Endothelial cell of umbilical vein (primary cell): Measurements from ENCODE around the gene RGS19. TPM values are rescaled to one million over a fixed set of nuclear protein-coding genes. Genes with fewer than 3 reads are reported as not detected.

ENCODE experiments used
- BruUV-seq: library from RNA; stranded (reverse); fragments of 400-500 nt; replicated peaks from 2 replicates; lab custom pipeline; 2021; lab: Mats Ljungman, UMichigan
- CTCF ChIA-PET: fragments of 300-600, 350-600 bp; sonication (Branson Sonifier 250); formaldehyde crosslinking; loops from one replicate; lab custom pipeline; 2021; ENCODE audit warnings: antibody characterized with exemption, inconsistent platforms; lab: Charles Lee
- POLR2A ChIA-PET: fragments of 300-600, 350-600 bp; sonication (Branson Sonifier 250); formaldehyde crosslinking; loops from one replicate; lab custom pipeline; 2021; ENCODE audit warnings: antibody characterized with exemption, inconsistent platforms; lab: Charles Lee
- DNase-seq: peaks from one replicate; pipeline ENCODE4 v3.0.0-alpha.2; 2011; ENCODE audit warnings: low read depth, low spot score
- FAIRE-seq: peaks from 2 replicates; lab custom pipeline; 2011; peaks lifted over from hg19 to GRCh38; lab: Jason Lieb, UNC
- H2AFZ ChIP-seq: 2 replicates; pipeline ENCODE4 v1.6.0; 2012; ENCODE audit warnings: low read depth, low read length, control low read depth, inconsistent platforms
- H3K27ac ChIP-seq: 2 replicates; pipeline ENCODE4 v1.5.1; 2011; ENCODE audit warnings: low read depth, mild to moderate bottlenecking, control low read depth, low read length, moderate library complexity; ENCODE audit not compliant: insufficient read depth
- H3K27me3 ChIP-seq, 2 experiments: 2 replicates each; pipeline versions ENCODE4 v1.6.0 to v1.6.1; 2011; ENCODE audit warnings: low read length in 2 of 2, mixed read lengths in 1 of 2; ENCODE audit not compliant: control insufficient read depth in 2 of 2, insufficient read depth in 2 of 2
- H3K36me3 ChIP-seq, 2 experiments: 2 replicates in 1 of 2; 3 replicates in 1 of 2; pipeline ENCODE4 v1.5.1; 2011; ENCODE audit warnings: low read length in 2 of 2, mild to moderate bottlenecking in 1 of 2, moderate library complexity in 1 of 2; ENCODE audit not compliant: control insufficient read depth in 2 of 2, insufficient read depth in 2 of 2; ENCODE audit errors: extremely low read depth in 1 of 2
- H3K4me1 ChIP-seq: 3 replicates; pipeline ENCODE4 v1.5.1; 2011; ENCODE audit warnings: mild to moderate bottlenecking, low read length; ENCODE audit not compliant: control insufficient read depth, insufficient read depth; ENCODE audit errors: extremely low read depth
- H3K4me2 ChIP-seq: 2 replicates; pipeline ENCODE4 v1.6.1; 2011; ENCODE audit warnings: low read length, control low read depth, mixed read lengths; ENCODE audit not compliant: insufficient read depth
- H3K4me3 ChIP-seq, 3 experiments: fragments of 200-600 bp in 1 of 3; sonication (generic), shearing (Covaris generic) in 1 of 3; replicated peaks in 1 of 3; 2 replicates each; pipeline ENCODE4 v1.5.1; 2011 to 2016; ENCODE audit warnings: control low read depth in 3 of 3, low read length in 3 of 3, mild to moderate bottlenecking in 2 of 3, inconsistent platforms in 1 of 3, low read depth in 1 of 3, moderate library complexity in 1 of 3; ENCODE audit not compliant: insufficient read depth in 1 of 3
- H3K79me2 ChIP-seq: 2 replicates; pipeline ENCODE4 v1.6.0; 2012; ENCODE audit warnings: low read length, inconsistent platforms; ENCODE audit not compliant: control insufficient read depth, insufficient read depth
- H3K9ac ChIP-seq: replicated peaks from 2 replicates; pipeline ENCODE3; 2011; ENCODE audit warnings: low read length, control low read depth; ENCODE audit not compliant: insufficient read depth; ENCODE audit errors: extremely low read depth
- H3K9me1 ChIP-seq: replicated peaks from 3 replicates; pipeline ENCODE4 v1.6.0; 2011; ENCODE audit warnings: mild to moderate bottlenecking, low read length; ENCODE audit not compliant: control insufficient read depth, insufficient read depth; ENCODE audit errors: extremely low read depth
- H3K9me3 ChIP-seq: replicated peaks from 2 replicates; pipeline ENCODE4 v1.5.1; 2012; ENCODE audit warnings: low read length, inconsistent platforms; ENCODE audit not compliant: control insufficient read depth, insufficient read depth
- H4K20me1 ChIP-seq: replicated peaks from 2 replicates; pipeline ENCODE3; 2011; ENCODE audit warnings: mild to moderate bottlenecking, low read length; ENCODE audit not compliant: control insufficient read depth, insufficient read depth; ENCODE audit errors: extremely low read depth
- EZH2 ChIP-seq: IDR thresholded peaks from 2 replicates; pipeline ENCODE4 v1.6.1; 2012; ENCODE audit warnings: borderline replicate concordance, low read depth, mild to moderate bottlenecking, moderate library complexity, low read length, inconsistent platforms; ENCODE audit not compliant: severe bottlenecking
- FOS ChIP-seq: IDR thresholded peaks from 2 replicates; pipeline ENCODE4 v1.6.1; 2011; ENCODE audit warnings: mild to moderate bottlenecking, low read length, moderate library complexity, borderline replicate concordance; ENCODE audit not compliant: insufficient read depth
- GATA2 ChIP-seq: IDR thresholded peaks from 2 replicates; pipeline ENCODE4 v1.7.0; 2011; ENCODE audit warnings: low read depth, mild to moderate bottlenecking, moderate library complexity, mixed read lengths, low read length; ENCODE audit not compliant: insufficient read length, insufficient read depth
- JUN ChIP-seq: IDR thresholded peaks from 2 replicates; pipeline ENCODE4 v1.6.1; 2011; ENCODE audit warnings: borderline replicate concordance, low read depth; ENCODE audit not compliant: insufficient read length, insufficient read depth
- MYC ChIP-seq: IDR thresholded peaks from one replicate; pipeline ENCODE4 v1.6.1; 2011; ENCODE audit warnings: mild to moderate bottlenecking, low read depth, low read length
- POLR2A ChIP-seq: IDR thresholded peaks from 2 replicates; pipeline ENCODE4 v1.6.1; 2012; ENCODE audit warnings: low read depth, mild to moderate bottlenecking, control low read depth, low read length
- POLR2AphosphoS5 ChIP-seq: IDR thresholded peaks from 2 replicates; pipeline ENCODE4 v1.6.1; 2012; ENCODE audit warnings: low read depth, mild to moderate bottlenecking, control low read depth, low read length, moderate library complexity; ENCODE audit not compliant: insufficient read depth
- dilution Hi-C: fragments of 300-500 bp; cut with MboI; formaldehyde crosslinking; loops from one replicate; pipeline ENCODE4 v1.15.0; 2019; ENCODE audit warnings: low sequenced_read_pairs; ENCODE audit not compliant: extremely low pct_ligation_motif_present
- intact Hi-C: fragments of 100-400 bp; cut with micrococcal nuclease; formaldehyde crosslinking; loops from one replicate; pipeline ENCODE4 v1.10.0; 2022
- polyA plus RNA-seq, 4 experiments: library from polyadenylated mRNA; depleted of rRNA in 3 of 4; stranded (reverse) in 3 of 4; unstranded in 1 of 4; fragments of >200 nt; gene quantifications; 2 replicates each; pipeline versions ENCODE4 v1.2.1 to v1.2.3, GENCODE V29; 2011 to 2012; ENCODE audit warnings: missing spikeins in 1 of 4
- total RNA-seq: library from RNA; stranded (reverse); gene quantifications from 2 replicates; pipeline ENCODE4 v1.2.3, GENCODE V29; 2021
- TF ChIP-seq, protein P1 (sequence below), 2 donors: IDR thresholded peaks; 1 replicate in 1 of 2; 2 replicates in 1 of 2; pipeline ENCODE4 v1.5.1; 2011; ENCODE audit warnings: low read length in 2 of 2, mild to moderate bottlenecking in 2 of 2, moderate library complexity in 2 of 2, control low read depth in 1 of 2, inconsistent platforms in 1 of 2, low read depth in 1 of 2; ENCODE audit not compliant: insufficient read depth in 1 of 2; ENCODE audit errors: extremely low read depth in 1 of 2
- TF ChIP-seq, protein P2 (sequence below): IDR thresholded peaks from 2 replicates; pipeline ENCODE4 v1.6.1; 2011; ENCODE audit not compliant: insufficient read depth, insufficient read length

The RGS19 gene
- total and polyA plus RNA-seq, 2 donors (not counting 3 experiments of a cell fraction or from before 2014, with no cell fraction given) = 27.8 to 33.7 TPM

DNA sequence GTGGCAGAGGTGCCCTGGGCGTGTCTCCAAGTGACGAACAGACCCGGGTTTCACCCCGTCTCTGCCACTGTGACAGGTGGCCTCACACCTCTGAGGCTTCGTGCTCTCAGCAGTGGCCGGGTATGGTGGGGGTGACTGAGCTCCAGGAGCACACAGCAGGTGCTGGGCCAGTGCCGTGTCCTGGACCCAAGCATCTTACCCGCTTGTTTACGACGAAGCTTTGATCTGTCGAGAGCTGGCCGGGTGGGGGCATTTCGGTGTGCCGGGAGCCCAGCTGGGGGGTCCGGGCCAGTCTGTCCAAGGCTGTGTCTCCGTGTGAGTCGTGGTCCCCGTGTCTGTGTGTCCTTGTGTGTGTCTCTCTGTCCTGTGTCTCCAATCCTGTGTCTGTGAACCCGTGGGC, 12.0 kb upstream of the RGS19 start:
- ChIA-PET POLR2A (no interaction called here), CTCF (interaction anchor here (2.3 to 3.2 kb wide), 2 partner anchors 8 to 11 kb away, joined by 7 to 11 read pairs; partner anchors contain the start of gene LKAAEAR1)
- Histone ChIP-seq H3K9me1 (no peaks in the 10 kb centered on the region), H3K27ac (no peak overlapping the region), H4K20me1 (no peaks in the 10 kb centered on the region), H3K27me3 (peaks cover 3 to 6% of the 10 kb centered on the region in 2 experiments), H3K9ac (no peak overlapping the region), H3K9me3 (no peaks in the 10 kb centered on the region), H3K4me3 (no peak overlapping the region), H3K36me3 (no peaks in the 10 kb centered on the region), H3K4me1 (no peaks in the 10 kb centered on the region), H3K4me2 (no peak overlapping the region), H2AFZ (no peak overlapping the region), H3K79me2 (no peaks in the 10 kb centered on the region)
- dilution Hi-C loops = no loop called here
- no peak for DNase-seq
- no peak for TF ChIP-seq POLR2AphosphoS5
- TF ChIP-seq POLR2A = no peak
- no peak for TF ChIP-seq MYC
- TF ChIP-seq EZH2 = no peak
- TF ChIP-seq, protein P1, sequence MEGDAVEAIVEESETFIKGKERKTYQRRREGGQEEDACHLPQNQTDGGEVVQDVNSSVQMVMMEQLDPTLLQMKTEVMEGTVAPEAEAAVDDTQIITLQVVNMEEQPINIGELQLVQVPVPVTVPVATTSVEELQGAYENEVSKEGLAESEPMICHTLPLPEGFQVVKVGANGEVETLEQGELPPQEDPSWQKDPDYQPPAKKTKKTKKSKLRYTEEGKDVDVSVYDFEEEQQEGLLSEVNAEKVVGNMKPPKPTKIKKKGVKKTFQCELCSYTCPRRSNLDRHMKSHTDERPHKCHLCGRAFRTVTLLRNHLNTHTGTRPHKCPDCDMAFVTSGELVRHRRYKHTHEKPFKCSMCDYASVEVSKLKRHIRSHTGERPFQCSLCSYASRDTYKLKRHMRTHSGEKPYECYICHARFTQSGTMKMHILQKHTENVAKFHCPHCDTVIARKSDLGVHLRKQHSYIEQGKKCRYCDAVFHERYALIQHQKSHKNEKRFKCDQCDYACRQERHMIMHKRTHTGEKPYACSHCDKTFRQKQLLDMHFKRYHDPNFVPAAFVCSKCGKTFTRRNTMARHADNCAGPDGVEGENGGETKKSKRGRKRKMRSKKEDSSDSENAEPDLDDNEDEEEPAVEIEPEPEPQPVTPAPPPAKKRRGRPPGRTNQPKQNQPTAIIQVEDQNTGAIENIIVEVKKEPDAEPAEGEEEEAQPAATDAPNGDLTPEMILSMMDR (IDR thresholded peaks at IDR 0.05; ENCODE audit: extremely low read depth in 1 of 2, insufficient read depth in 1 of 2, low read depth in 1 of 2, low read length in 2 of 2) = no peak
- TF ChIP-seq GATA2 = no peak
- TF ChIP-seq, protein P2, sequence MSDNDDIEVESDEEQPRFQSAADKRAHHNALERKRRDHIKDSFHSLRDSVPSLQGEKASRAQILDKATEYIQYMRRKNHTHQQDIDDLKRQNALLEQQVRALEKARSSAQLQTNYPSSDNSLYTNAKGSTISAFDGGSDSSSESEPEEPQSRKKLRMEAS = no peak
- no peak for TF ChIP-seq JUN
- no peak for TF ChIP-seq FOS
- BruUV-seq = no TSS peak
- intact Hi-C loops = no loop called here
- FAIRE-seq = no peak
